Right atrium auricular region (tissue), 2 donors: ENCODE results near the gene SIRPB2. TPM values are rescaled to one million over a fixed set of nuclear protein-coding genes. Genes with fewer than 3 reads are reported as not detected.

Source experiments
- DNase-seq: peaks from one replicate; pipeline ENCODE4 v3.0.0-alpha.2; 2019; ENCODE audit warnings: low spot score
- H3K27ac ChIP-seq, 2 donors: fragments of 200-600 bp; sonication (generic); 1 replicate in 1 of 2; 2 replicates in 1 of 2; pipeline ENCODE4 v1.5.1; 2016 to 2019
- H3K27me3 ChIP-seq, 2 donors: fragments of 200-600 bp; sonication (generic); one replicate each; pipeline versions ENCODE4 v1.5.1 to v1.6.0; 2017 to 2019
- H3K36me3 ChIP-seq: fragments of 200-600 bp; sonication (generic); one replicate; pipeline ENCODE4 v1.5.1; 2016
- H3K4me1 ChIP-seq, 2 donors: fragments of 200-600 bp; sonication (generic); one replicate each; pipeline versions ENCODE4 v1.5.1 to v1.6.0; 2017 to 2019
- H3K4me3 ChIP-seq, 2 donors: fragments of 200-600 bp; sonication (generic); 1 replicate in 1 of 2; 2 replicates in 1 of 2; pipeline ENCODE4 v1.5.1; 2017 to 2019; ENCODE audit warnings: mild to moderate bottlenecking in 1 of 2, moderate library complexity in 1 of 2
- H3K9me3 ChIP-seq, 2 donors: fragments of 200-600 bp; sonication (generic); one replicate each; pipeline ENCODE4 v1.5.1; 2019
- total RNA-seq, 2 donors: library from RNA; depleted of rRNA; stranded (reverse); fragments of >200 nt; gene quantifications; one replicate each; pipeline ENCODE4 v1.1.0, GENCODE V29; 2016
- TF ChIP-seq, protein P1 (sequence below), 2 donors: fragments of 200-600 bp; sonication (generic); IDR thresholded peaks; one replicate each; pipeline ENCODE4 v1.5.1; 2019; ENCODE audit warnings: antibody characterized with exemption in 2 of 2

Gene SIRPB2
- total RNA-seq = 1 to 10 TPM; 2.6 to 4.4 TPM

DNA sequence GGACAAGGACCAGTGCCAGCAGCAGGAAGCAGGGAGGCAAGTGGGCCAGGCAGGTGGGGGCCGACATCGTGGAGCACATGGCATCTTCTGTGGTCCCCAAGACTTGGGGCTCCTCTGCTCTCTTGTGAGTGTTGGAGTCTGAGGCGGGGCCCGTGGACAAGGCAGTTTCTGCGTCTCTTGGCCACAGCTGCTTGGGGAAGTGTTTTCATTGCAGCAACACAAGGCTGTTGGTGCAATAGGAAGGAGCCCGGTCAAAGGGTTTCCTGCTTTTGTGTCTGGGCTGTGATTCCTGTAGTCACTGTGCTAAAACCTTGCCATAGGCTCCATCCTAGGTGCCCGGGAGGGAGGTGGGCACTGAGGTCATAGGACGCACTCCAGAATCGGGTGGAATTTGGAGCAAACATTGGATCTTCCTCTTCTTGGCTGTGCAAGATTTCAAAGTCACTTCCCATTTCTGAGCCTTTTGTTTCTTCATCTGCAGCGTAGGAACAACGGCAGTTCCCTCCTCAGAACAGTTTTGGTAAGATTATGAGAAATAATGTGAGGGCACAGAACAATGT lies at the start of gene SIRPB2:
Gene SIRPB2, minus strand, starts transcription at position 140 of the 560 bp plus-strand sequence. Its CDS starts 61 bp downstream, at position 79.
- no peaks in the 10 kb centered on the region for H3K36me3 ChIP-seq
- no peaks in the 10 kb centered on the region for H3K9me3 ChIP-seq
- H3K27ac ChIP-seq = peak within 1 kb of the TSS; percentile 53 to 54
- peak within 1 kb of the TSS; percentile 17 to 32 for H3K4me3 ChIP-seq
- peak; percentile 70 for DNase-seq
- TF ChIP-seq, protein P1, sequence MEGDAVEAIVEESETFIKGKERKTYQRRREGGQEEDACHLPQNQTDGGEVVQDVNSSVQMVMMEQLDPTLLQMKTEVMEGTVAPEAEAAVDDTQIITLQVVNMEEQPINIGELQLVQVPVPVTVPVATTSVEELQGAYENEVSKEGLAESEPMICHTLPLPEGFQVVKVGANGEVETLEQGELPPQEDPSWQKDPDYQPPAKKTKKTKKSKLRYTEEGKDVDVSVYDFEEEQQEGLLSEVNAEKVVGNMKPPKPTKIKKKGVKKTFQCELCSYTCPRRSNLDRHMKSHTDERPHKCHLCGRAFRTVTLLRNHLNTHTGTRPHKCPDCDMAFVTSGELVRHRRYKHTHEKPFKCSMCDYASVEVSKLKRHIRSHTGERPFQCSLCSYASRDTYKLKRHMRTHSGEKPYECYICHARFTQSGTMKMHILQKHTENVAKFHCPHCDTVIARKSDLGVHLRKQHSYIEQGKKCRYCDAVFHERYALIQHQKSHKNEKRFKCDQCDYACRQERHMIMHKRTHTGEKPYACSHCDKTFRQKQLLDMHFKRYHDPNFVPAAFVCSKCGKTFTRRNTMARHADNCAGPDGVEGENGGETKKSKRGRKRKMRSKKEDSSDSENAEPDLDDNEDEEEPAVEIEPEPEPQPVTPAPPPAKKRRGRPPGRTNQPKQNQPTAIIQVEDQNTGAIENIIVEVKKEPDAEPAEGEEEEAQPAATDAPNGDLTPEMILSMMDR (IDR thresholded peaks at IDR 0.05) = no peak
- no peaks in the 10 kb centered on the region for H3K4me1 ChIP-seq
- H3K27me3 ChIP-seq = no peaks in the 10 kb centered on the region

DNA sequence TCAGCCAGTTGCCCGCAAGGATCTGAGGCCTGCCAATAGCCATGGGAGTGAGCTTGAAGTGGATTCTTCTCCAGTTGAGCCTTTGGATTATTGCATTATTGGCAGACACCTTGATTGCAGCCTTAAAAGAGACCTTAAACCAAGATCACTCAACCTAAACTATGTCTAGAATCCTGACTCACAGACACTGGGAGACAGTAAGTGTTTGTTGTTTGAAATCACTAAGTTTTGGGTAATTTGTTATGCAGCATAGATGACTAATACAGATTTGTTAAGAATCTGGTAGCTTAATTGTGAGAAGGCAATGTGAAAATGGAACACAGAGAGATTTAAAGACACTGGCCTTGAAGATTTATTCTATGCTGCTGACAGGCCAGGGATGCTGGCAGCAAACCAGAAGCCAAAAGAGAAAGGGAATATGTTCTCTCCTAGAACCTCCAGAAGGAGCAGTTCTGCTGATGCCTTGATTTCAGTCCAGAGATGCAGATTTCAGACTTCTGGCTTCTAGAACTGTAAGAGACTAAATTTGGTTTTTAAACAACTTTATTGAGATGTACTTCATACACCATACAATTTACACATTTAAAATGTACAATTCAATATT lies 48.7 kb upstream of the SIRPB2 start:
- DNase-seq = no peak
- TF ChIP-seq, protein P1 (IDR thresholded peaks at IDR 0.05) = no peak
- Histone ChIP-seq H3K27ac (no peak overlapping the region), H3K9me3 (no peaks in the 10 kb centered on the region), H3K4me3 (no peak overlapping the region), H3K36me3 (no peaks in the 10 kb centered on the region), H3K4me1 (no peaks in the 10 kb centered on the region), H3K27me3 (no peaks in the 10 kb centered on the region)

DNA sequence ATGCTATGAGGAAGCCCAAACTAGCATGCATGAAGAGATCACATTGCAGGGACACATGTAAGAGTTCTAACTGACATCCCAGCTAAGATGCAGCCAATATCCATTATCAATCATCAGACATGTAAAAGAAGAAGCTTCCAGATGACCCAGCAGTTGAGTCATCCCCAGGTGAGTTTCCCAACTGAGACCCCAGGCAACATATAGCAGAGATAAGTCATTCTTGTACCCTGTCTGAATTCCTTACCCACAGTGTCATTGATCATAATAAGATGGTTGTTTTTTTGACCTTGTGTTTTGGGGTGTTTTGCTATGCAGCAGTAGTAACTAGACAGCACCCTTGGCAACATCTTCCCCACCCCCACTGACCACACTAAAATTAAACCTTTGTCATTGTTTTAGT lies 47.4 kb upstream of the SIRPB2 start:
- H3K9me3 ChIP-seq = no peaks in the 10 kb centered on the region
- no peaks in the 10 kb centered on the region for H3K4me1 ChIP-seq
- no peak overlapping the region for H3K4me3 ChIP-seq
- DNase-seq = no peak
- TF ChIP-seq, protein P1 (IDR thresholded peaks at IDR 0.05) = no peak
- H3K27me3 ChIP-seq = no peaks in the 10 kb centered on the region
- H3K27ac ChIP-seq = no peak overlapping the region
- H3K36me3 ChIP-seq = no peaks in the 10 kb centered on the region

DNA sequence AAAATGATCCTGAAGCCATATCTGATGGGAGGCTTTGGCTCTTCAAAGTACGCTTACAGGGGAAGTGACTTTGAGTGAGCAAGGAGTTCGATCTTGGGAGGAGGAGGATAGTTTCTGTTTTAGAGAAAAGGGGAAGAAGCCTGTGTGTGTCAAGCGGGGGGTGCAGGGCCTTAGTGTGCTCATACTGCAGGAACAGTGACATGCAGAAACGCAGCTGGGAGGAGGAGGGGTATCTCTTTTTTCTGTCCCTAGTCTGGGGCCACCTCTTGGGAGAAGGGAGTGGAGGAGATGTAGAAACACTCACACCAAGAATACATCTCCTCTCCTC lies 46.5 kb upstream of the SIRPB2 start:
- DNase-seq = no peak
- TF ChIP-seq, protein P1 (IDR thresholded peaks at IDR 0.05) = no peak
- no peaks in the 10 kb centered on the region for H3K4me1 ChIP-seq
- no peaks in the 10 kb centered on the region for H3K9me3 ChIP-seq
- H3K36me3 ChIP-seq = no peaks in the 10 kb centered on the region
- H3K27me3 ChIP-seq = no peaks in the 10 kb centered on the region
- H3K27ac ChIP-seq = peak overlapping the region in 1 of 2 donors; percentile 48
- no peak overlapping the region for H3K4me3 ChIP-seq

DNA sequence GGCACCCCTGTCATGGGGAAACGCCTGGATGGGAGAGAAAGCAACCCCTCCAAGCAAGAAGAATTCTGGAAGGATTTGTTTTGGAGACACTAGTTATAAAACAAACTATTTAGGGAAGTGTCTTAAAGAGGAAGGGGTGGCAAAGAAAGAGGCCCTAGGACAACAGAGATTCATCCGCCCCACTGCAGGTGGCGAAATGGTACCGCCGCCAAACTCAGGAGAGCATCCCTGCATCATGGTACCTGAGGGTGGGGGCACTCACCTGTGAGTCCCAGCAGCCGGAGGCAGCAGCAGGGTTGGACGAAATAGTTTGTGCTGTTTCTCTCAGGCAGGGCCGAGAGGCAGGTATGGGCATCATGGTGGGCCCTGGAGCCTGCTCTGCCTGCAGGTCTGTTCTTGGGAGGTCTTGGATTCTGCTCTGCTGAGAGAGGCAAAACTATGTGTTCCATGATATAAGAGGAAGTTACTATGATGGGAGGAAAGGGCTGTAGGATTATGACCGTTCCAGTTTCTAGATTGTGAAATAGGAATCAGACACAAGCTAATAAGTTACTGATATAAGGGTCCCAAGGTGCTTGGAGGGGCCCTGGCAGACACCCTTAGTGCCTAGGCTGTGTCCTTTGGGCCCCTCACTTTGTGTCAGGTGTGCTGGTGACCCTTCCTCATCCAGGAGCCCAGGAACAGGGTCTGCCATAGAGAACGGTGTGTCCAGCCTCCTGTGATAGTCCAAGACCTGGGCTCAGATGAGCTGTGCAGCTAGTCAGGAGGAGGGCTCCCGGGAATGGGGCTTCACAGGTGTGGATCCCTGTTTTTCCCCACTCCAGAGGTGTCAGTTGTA lies 45.9 kb upstream of the SIRPB2 start:
- H3K27me3 ChIP-seq = no peaks in the 10 kb centered on the region
- peak overlapping the region in 1 of 2 donors; percentile 40 for H3K27ac ChIP-seq
- no peaks in the 10 kb centered on the region for H3K9me3 ChIP-seq
- H3K36me3 ChIP-seq = no peaks in the 10 kb centered on the region
- H3K4me1 ChIP-seq = no peaks in the 10 kb centered on the region
- H3K4me3 ChIP-seq = no peak overlapping the region
- no peak for DNase-seq
- TF ChIP-seq, protein P1 (IDR thresholded peaks at IDR 0.05) = no peak
